Measurements from ENCODE around the gene FUT9. TPM values are rescaled to one million over a fixed set of nuclear protein-coding genes. Genes with fewer than 3 reads are reported as not detected.
A peak's percentile ranks its signal among the peaks of the same experiment; 100 is the strongest.

Gene FUT9
- total and polyA plus RNA-seq, 2 experiments from 2014 or later = 2.1 to 6.8 TPM

DNA sequence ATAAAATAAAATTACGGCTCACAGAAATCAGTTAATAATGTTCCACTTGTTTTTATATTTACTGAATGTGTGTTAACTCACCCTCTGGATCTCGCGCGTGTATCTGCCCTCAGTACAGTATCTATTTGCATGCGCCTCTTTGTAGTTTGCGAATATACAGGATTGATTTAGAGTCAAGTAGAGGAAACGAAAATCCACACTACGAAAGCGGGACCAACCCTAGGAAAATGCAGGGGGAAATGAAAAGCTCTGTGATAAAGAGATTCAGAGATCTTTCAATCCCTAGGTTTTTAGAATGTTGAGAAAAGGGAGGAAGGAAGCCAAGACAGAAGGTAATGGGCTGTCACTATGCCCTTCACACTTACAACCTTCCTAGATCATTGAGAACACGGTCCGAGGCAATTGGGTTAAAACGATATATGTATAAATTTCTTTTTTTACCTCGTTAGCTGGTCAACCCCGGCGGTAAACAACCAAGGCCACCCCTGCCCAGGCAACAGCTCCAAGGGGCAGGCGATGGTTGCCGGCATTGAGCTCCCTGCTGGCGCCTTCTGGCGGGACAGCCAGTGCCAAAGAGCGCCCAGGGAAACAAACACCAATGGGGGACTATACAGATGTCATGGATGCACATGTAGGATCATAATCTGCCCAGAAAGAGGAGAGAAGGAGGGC is 792 bp upstream of the FUT9 start (continued):
- no peak for TF ChIP-seq ZNF331 (CRISPR knock-in tag; IDR thresholded peaks at IDR 0.05; ENCODE audit: low read depth)

- no peak overlapping the region for H3K27ac ChIP-seq (ENCODE audit: low read depth)
- H3K36me3 ChIP-seq (ENCODE audit: insufficient read depth) = no peaks in the 10 kb centered on the region
- Mint-ChIP-seq H3K4me1 (peaks cover 38% of the 10 kb centered on the region), H3K4me3 (peak overlapping the region; percentile 88), H3K9me3 (no peaks in the 10 kb centered on the region), H3K27ac (peak overlapping the region; percentile 66; the same call in 1 of the 2 replicates), H3K27me3 (ENCODE audit: insufficient read depth, low read depth, poor library complexity) (peaks cover 3% of the 10 kb centered on the region), H3K36me3 (ENCODE audit: low read depth) (no peaks in the 10 kb centered on the region; the same call in 2 of the 3 replicates)
- DNase-seq (ENCODE audit: low spot score) (peak; percentile 32), ATAC-seq (peak; percentile 35)
- H3F3A ChIP-seq (replicated peaks; ENCODE audit: low read depth) = no peaks in the 10 kb centered on the region
- peak overlapping the region; percentile 94 for H3K4me2 ChIP-seq
- H3K4me3 ChIP-seq = peak overlapping the region; percentile 73
- TF ChIP-seq, protein P1, sequence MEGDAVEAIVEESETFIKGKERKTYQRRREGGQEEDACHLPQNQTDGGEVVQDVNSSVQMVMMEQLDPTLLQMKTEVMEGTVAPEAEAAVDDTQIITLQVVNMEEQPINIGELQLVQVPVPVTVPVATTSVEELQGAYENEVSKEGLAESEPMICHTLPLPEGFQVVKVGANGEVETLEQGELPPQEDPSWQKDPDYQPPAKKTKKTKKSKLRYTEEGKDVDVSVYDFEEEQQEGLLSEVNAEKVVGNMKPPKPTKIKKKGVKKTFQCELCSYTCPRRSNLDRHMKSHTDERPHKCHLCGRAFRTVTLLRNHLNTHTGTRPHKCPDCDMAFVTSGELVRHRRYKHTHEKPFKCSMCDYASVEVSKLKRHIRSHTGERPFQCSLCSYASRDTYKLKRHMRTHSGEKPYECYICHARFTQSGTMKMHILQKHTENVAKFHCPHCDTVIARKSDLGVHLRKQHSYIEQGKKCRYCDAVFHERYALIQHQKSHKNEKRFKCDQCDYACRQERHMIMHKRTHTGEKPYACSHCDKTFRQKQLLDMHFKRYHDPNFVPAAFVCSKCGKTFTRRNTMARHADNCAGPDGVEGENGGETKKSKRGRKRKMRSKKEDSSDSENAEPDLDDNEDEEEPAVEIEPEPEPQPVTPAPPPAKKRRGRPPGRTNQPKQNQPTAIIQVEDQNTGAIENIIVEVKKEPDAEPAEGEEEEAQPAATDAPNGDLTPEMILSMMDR (conservative IDR thresholded peaks at IDR 0.05; ENCODE audit: low read depth in 2 of 2) = peak in 1 of 2 experiments; percentile 8; a peak in 1 of 4 replicates
- no peak for TF ChIP-seq POLR2AphosphoS5 (IDR thresholded peaks at IDR 0.05; ENCODE audit: low read depth)
- H4K20me1 ChIP-seq (replicated peaks; ENCODE audit: insufficient read depth) = no peaks in the 10 kb centered on the region
- H3K27me3 ChIP-seq (ENCODE audit: insufficient read depth) = peaks cover 22% of the 10 kb centered on the region
- peaks cover 21% of the 10 kb centered on the region for H3K4me1 ChIP-seq (ENCODE audit: insufficient read depth)
- H3K9me2 ChIP-seq (ENCODE audit: insufficient read depth) = no peaks in the 10 kb centered on the region
- H2AFZ ChIP-seq = peak overlapping the region; percentile 78
- peaks cover 6% of the 10 kb centered on the region for H3K79me2 ChIP-seq (replicated peaks; ENCODE audit: insufficient read depth)
These were observed 728 bp downstream of the FUT9 start for GRCh38 chr6:96016334-96017069.

DNA sequence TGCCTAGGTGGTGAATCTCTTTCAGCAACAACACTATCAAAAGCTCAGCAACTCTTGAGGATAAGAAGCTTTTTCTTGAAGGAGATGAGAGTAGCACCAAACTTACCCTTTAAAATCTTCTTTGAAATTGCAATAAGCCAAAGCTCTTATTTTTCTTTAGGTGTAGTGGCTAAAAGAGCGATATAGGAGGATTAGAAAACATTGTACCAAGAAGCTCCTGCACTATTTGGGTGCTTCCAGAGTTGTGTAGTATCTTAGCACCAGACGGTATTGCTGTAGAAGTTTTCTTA is 1.2 kb downstream of the FUT9 start:
- Mint-ChIP-seq H3K4me1 (peaks cover 38% of the 10 kb centered on the region), H3K36me3 (ENCODE audit: low read depth) (no peaks in the 10 kb centered on the region; the same call in 2 of the 3 replicates), H3K27ac (no peak overlapping the region), H3K4me3 (peak overlapping the region; percentile 88), H3K27me3 (ENCODE audit: insufficient read depth, low read depth, poor library complexity) (peaks cover 3% of the 10 kb centered on the region), H3K9me3 (no peaks in the 10 kb centered on the region)
- Histone ChIP-seq H3K4me3 (peak overlapping the region; percentile 73), H3K27ac (ENCODE audit: low read depth) (no peak overlapping the region), H3K27me3 (ENCODE audit: insufficient read depth) (peaks cover 22% of the 10 kb centered on the region), H3K9me2 (ENCODE audit: insufficient read depth) (no peaks in the 10 kb centered on the region), H2AFZ (no peak overlapping the region), H3F3A (replicated peaks; ENCODE audit: low read depth) (no peaks in the 10 kb centered on the region), H3K4me1 (ENCODE audit: insufficient read depth) (peaks cover 21% of the 10 kb centered on the region), H3K79me2 (replicated peaks; ENCODE audit: insufficient read depth) (peaks cover 6% of the 10 kb centered on the region), H3K36me3 (ENCODE audit: insufficient read depth) (no peaks in the 10 kb centered on the region), H3K4me2 (peak overlapping the region; percentile 94), H4K20me1 (replicated peaks; ENCODE audit: insufficient read depth) (no peaks in the 10 kb centered on the region)
- DNase-seq (ENCODE audit: low spot score) = no peak
- no peak for ATAC-seq
- TF ChIP-seq, protein P2, sequence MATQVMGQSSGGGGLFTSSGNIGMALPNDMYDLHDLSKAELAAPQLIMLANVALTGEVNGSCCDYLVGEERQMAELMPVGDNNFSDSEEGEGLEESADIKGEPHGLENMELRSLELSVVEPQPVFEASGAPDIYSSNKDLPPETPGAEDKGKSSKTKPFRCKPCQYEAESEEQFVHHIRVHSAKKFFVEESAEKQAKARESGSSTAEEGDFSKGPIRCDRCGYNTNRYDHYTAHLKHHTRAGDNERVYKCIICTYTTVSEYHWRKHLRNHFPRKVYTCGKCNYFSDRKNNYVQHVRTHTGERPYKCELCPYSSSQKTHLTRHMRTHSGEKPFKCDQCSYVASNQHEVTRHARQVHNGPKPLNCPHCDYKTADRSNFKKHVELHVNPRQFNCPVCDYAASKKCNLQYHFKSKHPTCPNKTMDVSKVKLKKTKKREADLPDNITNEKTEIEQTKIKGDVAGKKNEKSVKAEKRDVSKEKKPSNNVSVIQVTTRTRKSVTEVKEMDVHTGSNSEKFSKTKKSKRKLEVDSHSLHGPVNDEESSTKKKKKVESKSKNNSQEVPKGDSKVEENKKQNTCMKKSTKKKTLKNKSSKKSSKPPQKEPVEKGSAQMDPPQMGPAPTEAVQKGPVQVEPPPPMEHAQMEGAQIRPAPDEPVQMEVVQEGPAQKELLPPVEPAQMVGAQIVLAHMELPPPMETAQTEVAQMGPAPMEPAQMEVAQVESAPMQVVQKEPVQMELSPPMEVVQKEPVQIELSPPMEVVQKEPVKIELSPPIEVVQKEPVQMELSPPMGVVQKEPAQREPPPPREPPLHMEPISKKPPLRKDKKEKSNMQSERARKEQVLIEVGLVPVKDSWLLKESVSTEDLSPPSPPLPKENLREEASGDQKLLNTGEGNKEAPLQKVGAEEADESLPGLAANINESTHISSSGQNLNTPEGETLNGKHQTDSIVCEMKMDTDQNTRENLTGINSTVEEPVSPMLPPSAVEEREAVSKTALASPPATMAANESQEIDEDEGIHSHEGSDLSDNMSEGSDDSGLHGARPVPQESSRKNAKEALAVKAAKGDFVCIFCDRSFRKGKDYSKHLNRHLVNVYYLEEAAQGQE (IDR thresholded peaks at IDR 0.05; ENCODE audit: unreplicated experiment) = no peak
- no peak for TF ChIP-seq ZNF462 (CRISPR knock-in tag; IDR thresholded peaks at IDR 0.05)
- TF ChIP-seq EZH2 (IDR thresholded peaks at IDR 0.05; ENCODE audit: low read depth, unreplicated experiment) = no peak
- no peak for TF ChIP-seq ZNF331 (CRISPR knock-in tag; IDR thresholded peaks at IDR 0.05; ENCODE audit: low read depth)

All from GM23338 (cell line).